IgD-negative memory B cell (primary cell): ENCODE results near the gene ARL8A. TPM values are rescaled to one million over a fixed set of nuclear protein-coding genes. Genes with fewer than 3 reads are reported as not detected.
"Not testable (repeated sequence)": the region's sequence is repeated elsewhere in the genome, so short reads cannot be mapped to it uniquely, and the experiment has no call there.

Source experiments
- H3K27ac Mint-ChIP-seq, 3 donors: one replicate each; pipeline ENCODE4 v1.8.0; 2020 to 2022; ENCODE audit warnings: mild to moderate bottlenecking in 3 of 3, mixed read lengths in 3 of 3, moderate library complexity in 1 of 3
- H3K27me3 Mint-ChIP-seq: one replicate; pipeline ENCODE4 v1.8.0; 2021; ENCODE audit warnings: mixed read lengths
- H3K36me3 Mint-ChIP-seq: one replicate; pipeline ENCODE4 v1.8.0; 2020; ENCODE audit warnings: mild to moderate bottlenecking, mixed read lengths
- H3K4me1 Mint-ChIP-seq, 3 donors: one replicate each; pipeline ENCODE4 v1.8.0; 2020 to 2022; ENCODE audit warnings: mixed read lengths in 3 of 3, mild to moderate bottlenecking in 1 of 3
- H3K4me3 Mint-ChIP-seq, 4 donors: one replicate each; pipeline ENCODE4 v1.8.0; 2020 to 2022; ENCODE audit warnings: mild to moderate bottlenecking in 4 of 4, mixed read lengths in 4 of 4, moderate library complexity in 3 of 4
- H3K9me3 Mint-ChIP-seq, 3 donors: one replicate each; pipeline ENCODE4 v1.8.0; 2020 to 2021; ENCODE audit warnings: mixed read lengths in 3 of 3, mild to moderate bottlenecking in 1 of 3
- polyA plus RNA-seq: library from polyadenylated mRNA; unstranded; fragments of 300-500 nt; fragmentation: Illumina TruSeq; gene quantifications from one replicate; pipeline ENCODE4 v1.2.3, GENCODE V29; 2021

ARL8A gene
- polyA plus RNA-seq, 1 donor from 2014 or later: 17.3 TPM

GRCh38 chr1:202127061-202127460, 17.5 kb downstream of the ARL8A start:
- Mint-ChIP-seq H3K27ac (no peak overlapping the region), H3K4me1 (no peaks in the 10 kb centered on the region), H3K36me3 (no peaks in the 10 kb centered on the region)

GRCh38 chr1:202126426-202126825, 18.1 kb downstream of the ARL8A start:
- no peaks in the 10 kb centered on the region for H3K4me1 Mint-ChIP-seq
- peaks cover 3% of the 10 kb centered on the region for H3K27me3 Mint-ChIP-seq
- no peak overlapping the region for H3K27ac Mint-ChIP-seq
- H3K36me3 Mint-ChIP-seq: no peaks in the 10 kb centered on the region
- no peak overlapping the region for H3K4me3 Mint-ChIP-seq
- peaks cover 0 to 2% (median 0%) of the 10 kb centered on the region in 3 donors for H3K9me3 Mint-ChIP-seq

More at GRCh38 chr1:202127061-202127460, 17.5 kb downstream of the ARL8A start:
- H3K4me3 Mint-ChIP-seq: no peak overlapping the region
- H3K27me3 Mint-ChIP-seq: peaks cover 3% of the 10 kb centered on the region
- peaks cover 0 to 2% (median 0%) of the 10 kb centered on the region in 3 donors for H3K9me3 Mint-ChIP-seq

- Mint-ChIP-seq H3K27me3 (peaks cover 3% of the 10 kb centered on the region), H3K4me3 (no peak overlapping the region), H3K36me3 (no peaks in the 10 kb centered on the region), H3K27ac (no peak overlapping the region), H3K4me1 (no peaks in the 10 kb centered on the region), H3K9me3 (peaks cover 0 to 2% (median 0%) of the 10 kb centered on the region in 3 donors)
These were observed 18.9 kb downstream of the ARL8A start for GRCh38 chr1:202125611-202126010.

- Mint-ChIP-seq H3K27ac (no peak overlapping the region), H3K36me3 (no peaks in the 10 kb centered on the region), H3K4me3 (no peak overlapping the region), H3K27me3 (peaks cover 3% of the 10 kb centered on the region), H3K4me1 (no peaks in the 10 kb centered on the region), H3K9me3 (peaks cover 0 to 2% (median 0%) of the 10 kb centered on the region in 3 donors)
These were observed 20.4 kb downstream of the ARL8A start for GRCh38 chr1:202124142-202124541.

GRCh38 chr1:202123336-202123813, 21.2 kb downstream of the ARL8A start:
- Mint-ChIP-seq H3K27me3 (peaks cover 3% of the 10 kb centered on the region), H3K27ac (peak overlapping the region in 1 of 3 donors; percentile 3), H3K4me3 (no peak overlapping the region), H3K36me3 (no peaks in the 10 kb centered on the region), H3K4me1 (no peaks in the 10 kb centered on the region), H3K9me3 (peaks cover 0 to 2% (median 0%) of the 10 kb centered on the region in 3 donors)

- Mint-ChIP-seq H3K9me3 (peaks cover 0 to 2% (median 0%) of the 10 kb centered on the region in 3 donors), H3K4me1 (no peaks in the 10 kb centered on the region), H3K27ac (peak within 1 kb of the TSS in 1 of 3 donors; percentile 39), H3K4me3 (no peak within 1 kb of the TSS), H3K36me3 (no peaks in the 10 kb centered on the region), H3K27me3 (peaks cover 3% of the 10 kb centered on the region)
These were observed 21.8 kb downstream of the ARL8A start, which contains the start of gene GPR37L1 for GRCh38 chr1:202122639-202123335. TSS of gene GPR37L1 (plus strand) at chr1:202122917. CDS start at chr1:202122964, 47 bp downstream.

- no peaks in the 10 kb centered on the region for H3K36me3 Mint-ChIP-seq
- H3K27me3 Mint-ChIP-seq: no peaks in the 10 kb centered on the region
- no peaks in the 10 kb centered on the region for H3K4me1 Mint-ChIP-seq
- H3K9me3 Mint-ChIP-seq: no peaks in the 10 kb centered on the region
- no peak overlapping the region for H3K4me3 Mint-ChIP-seq
- H3K27ac Mint-ChIP-seq: no peak overlapping the region
These were observed 23.5 kb downstream of the ARL8A start for GRCh38 chr1:202121006-202121405.

- Mint-ChIP-seq H3K4me3 (no peak overlapping the region), H3K36me3 (no peaks in the 10 kb centered on the region), H3K27ac (no peak overlapping the region), H3K27me3 (peaks cover 4% of the 10 kb centered on the region), H3K4me1 (peaks cover 0 to 12% (median 4%) of the 10 kb centered on the region in 3 donors), H3K9me3 (no peaks in the 10 kb centered on the region)
These were observed 26.6 kb downstream of the ARL8A start for GRCh38 chr1:202117898-202118371.

GRCh38 chr1:202116287-202116686, 28.2 kb downstream of the ARL8A start:
- peaks cover 4% of the 10 kb centered on the region for H3K27me3 Mint-ChIP-seq
- peaks cover 0 to 12% (median 4%) of the 10 kb centered on the region in 3 donors for H3K4me1 Mint-ChIP-seq
- no peaks in the 10 kb centered on the region for H3K36me3 Mint-ChIP-seq
- no peaks in the 10 kb centered on the region for H3K9me3 Mint-ChIP-seq
- no peak overlapping the region for H3K4me3 Mint-ChIP-seq
- H3K27ac Mint-ChIP-seq: no peak overlapping the region

GRCh38 chr1:202113690-202114300, 30.7 kb downstream of the ARL8A start:
- H3K9me3 Mint-ChIP-seq: no peaks in the 10 kb centered on the region
- peaks cover 0 to 12% (median 4%) of the 10 kb centered on the region in 3 donors for H3K4me1 Mint-ChIP-seq
- H3K36me3 Mint-ChIP-seq: no peaks in the 10 kb centered on the region
- H3K27me3 Mint-ChIP-seq: peaks cover 4% of the 10 kb centered on the region
- H3K4me3 Mint-ChIP-seq: no peak overlapping the region
- peak overlapping the region in 1 of 3 donors; percentile 79 for H3K27ac Mint-ChIP-seq

- no peak overlapping the region for H3K4me3 Mint-ChIP-seq
- H3K36me3 Mint-ChIP-seq: no peaks in the 10 kb centered on the region
- H3K4me1 Mint-ChIP-seq: peaks cover 0 to 12% (median 4%) of the 10 kb centered on the region in 3 donors
- H3K9me3 Mint-ChIP-seq: no peaks in the 10 kb centered on the region
- peaks cover 4% of the 10 kb centered on the region for H3K27me3 Mint-ChIP-seq
- peak overlapping the region in 1 of 3 donors; percentile 79 for H3K27ac Mint-ChIP-seq
These were observed 31.5 kb downstream of the ARL8A start for GRCh38 chr1:202112859-202113689.

GRCh38 chr1:202111589-202111988, 32.9 kb downstream of the ARL8A start:
- not testable (repeated sequence) for H3K27ac Mint-ChIP-seq, H3K4me3 Mint-ChIP-seq, H3K9me3 Mint-ChIP-seq, H3K36me3 Mint-ChIP-seq, H3K27me3 Mint-ChIP-seq
- peaks cover 0 to 12% (median 4%) of the 10 kb centered on the region in 3 donors for H3K4me1 Mint-ChIP-seq

GRCh38 chr1:202110977-202111376, 33.6 kb downstream of the ARL8A start:
- Mint-ChIP-seq H3K27me3 (peaks cover 4% of the 10 kb centered on the region), H3K9me3 (no peaks in the 10 kb centered on the region), H3K4me3 (no peak overlapping the region), H3K36me3 (no peaks in the 10 kb centered on the region), H3K27ac (no peak overlapping the region), H3K4me1 (peaks cover 0 to 12% (median 4%) of the 10 kb centered on the region in 3 donors)

- Mint-ChIP-seq H3K27me3 (peaks cover 2% of the 10 kb centered on the region), H3K27ac (no peak overlapping the region), H3K9me3 (no peaks in the 10 kb centered on the region), H3K4me3 (no peak overlapping the region), H3K4me1 (no peaks in the 10 kb centered on the region), H3K36me3 (no peaks in the 10 kb centered on the region)
These were observed 36.5 kb downstream of the ARL8A start for GRCh38 chr1:202107801-202108731.
